Frontal cortex (tissue), 4 donors: ENCODE measurements around the gene C6orf89. TPM values are rescaled to one million over a fixed set of nuclear protein-coding genes. Genes with fewer than 3 reads are reported as not detected.

Experiments used
- DNase-seq, 2 donors: peaks; one replicate each; pipeline ENCODE4 v3.0.0; 2012; ENCODE audit warnings: low spot score in 2 of 2
- FAIRE-seq: peaks from 2 replicates; lab custom pipeline; 2012; peaks lifted over from hg19 to GRCh38; lab: Jason Lieb, UNC
- total RNA-seq: library from RNA; depleted of rRNA; stranded (reverse); fragments of >200 nt; gene quantifications from one replicate; pipeline ENCODE4 v1.2.3, GENCODE V29; 2014
- donor health status: control.
- donor health status: control.
- donor health status: control.

The C6orf89 gene, protein sequence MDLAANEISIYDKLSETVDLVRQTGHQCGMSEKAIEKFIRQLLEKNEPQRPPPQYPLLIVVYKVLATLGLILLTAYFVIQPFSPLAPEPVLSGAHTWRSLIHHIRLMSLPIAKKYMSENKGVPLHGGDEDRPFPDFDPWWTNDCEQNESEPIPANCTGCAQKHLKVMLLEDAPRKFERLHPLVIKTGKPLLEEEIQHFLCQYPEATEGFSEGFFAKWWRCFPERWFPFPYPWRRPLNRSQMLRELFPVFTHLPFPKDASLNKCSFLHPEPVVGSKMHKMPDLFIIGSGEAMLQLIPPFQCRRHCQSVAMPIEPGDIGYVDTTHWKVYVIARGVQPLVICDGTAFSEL
- total RNA-seq = 28.9 TPM

DNA sequence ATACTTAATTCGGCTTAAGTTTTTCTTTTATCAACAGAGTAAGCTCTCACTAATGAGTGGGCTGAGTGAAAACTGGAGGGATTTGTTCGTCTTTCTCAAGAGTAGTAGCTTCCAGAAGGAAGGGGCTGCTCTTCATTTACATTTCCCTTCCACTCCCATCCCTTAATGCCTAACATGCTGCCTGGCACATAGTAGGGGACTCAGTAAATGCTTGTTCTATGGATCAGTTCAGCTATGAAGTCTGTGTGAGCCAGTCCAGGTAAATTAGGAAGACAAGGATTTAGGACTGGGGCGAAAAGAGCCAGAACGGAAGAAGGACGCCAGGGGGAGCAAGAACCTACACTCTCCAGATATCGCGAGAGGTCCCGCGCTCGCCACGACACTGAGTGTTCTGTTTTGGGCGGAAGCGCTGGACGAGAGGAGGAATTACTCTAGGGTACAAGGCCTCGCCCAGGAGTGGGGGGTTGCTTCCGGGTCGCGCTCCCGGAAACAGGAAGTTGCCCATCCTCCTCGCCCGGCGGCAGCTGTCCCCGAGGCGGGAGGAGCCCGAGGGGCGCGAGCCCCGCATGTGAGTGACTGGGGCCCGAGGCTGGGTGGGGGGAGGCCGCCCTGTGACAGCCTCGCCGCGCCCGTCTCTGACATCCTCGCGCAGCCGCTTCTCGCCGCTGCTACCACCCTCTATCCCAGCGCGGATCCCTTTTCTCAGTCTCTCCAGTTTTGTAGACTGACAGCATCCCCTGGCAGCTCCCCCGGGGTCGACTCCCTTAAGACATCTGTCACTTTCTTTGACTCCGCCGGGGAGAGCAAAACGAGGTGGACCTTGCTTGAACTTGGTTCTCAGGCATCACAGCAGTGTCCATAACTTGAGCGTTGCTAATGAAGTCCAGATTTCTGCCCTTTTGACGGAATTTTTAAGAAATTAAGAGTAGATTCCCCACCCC, at the start of gene C6orf89:
TSS of gene C6orf89 (plus strand) at position 492 of the 941 bp plus-strand sequence. CDS start 13,493 bp downstream, outside the sequence.
- DNase-seq (peak; percentile 87 to 91), FAIRE-seq (peak; percentile 43)

DNA sequence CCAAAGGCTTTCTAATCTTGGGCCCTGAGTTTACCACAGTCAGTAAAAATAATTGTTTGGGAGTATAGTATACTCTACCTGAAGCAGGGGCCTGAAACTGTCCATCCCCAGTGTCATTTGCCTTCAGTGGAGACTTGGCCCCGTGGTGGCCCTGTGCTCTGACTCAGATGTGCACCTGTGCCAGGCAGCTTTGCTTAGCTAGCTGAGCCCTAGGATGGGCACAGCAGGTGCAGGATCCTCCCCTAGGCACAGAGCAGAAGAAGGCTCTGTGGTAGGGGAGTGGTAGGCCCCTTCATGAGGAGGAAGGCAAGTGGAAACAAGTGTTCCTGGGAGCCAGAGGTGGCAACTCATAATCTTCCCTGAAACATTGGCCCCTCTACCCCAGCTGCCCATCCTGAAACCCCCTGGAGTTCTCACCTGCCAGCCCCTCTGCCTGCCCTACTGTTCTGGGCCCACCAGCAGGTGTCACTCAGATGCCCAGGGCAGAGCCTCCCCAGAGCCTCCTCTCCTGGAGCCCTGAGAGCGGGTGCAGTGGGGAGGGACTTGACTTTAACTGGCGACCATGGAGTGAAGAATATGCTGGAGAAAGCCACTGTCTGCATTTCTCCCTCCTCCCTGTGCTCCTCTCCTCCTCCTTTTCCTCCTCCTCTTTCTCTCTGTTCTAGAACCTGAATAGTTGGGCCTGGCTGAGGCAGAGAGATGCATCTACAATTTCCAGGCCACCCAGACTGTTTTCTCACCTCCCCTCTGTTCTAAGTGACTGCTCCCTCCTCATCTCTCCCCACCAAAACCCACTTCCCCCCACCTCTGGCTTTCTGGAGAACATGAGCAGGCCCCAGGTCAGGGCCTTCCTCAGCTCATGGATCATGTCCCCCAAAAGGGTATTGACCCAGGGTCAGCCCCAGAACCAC, 49.4 kb upstream of the C6orf89 start:
- no peak for FAIRE-seq
- no peak for DNase-seq

DNA sequence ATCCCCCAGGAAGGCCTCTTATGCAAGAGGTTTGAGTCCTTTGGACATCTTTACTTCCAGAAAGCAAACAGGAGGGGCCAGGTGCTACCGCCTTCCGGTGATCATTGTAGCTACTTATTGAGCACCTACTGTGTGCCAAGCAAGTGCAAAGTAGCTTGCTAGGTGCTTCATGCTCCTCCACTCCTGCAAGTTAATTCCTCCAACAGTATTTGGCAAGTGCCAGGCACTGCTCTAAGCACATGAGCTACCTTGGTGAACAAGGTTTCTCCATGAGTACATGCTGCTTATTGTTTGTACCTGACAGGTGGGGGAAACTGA, 48.8 kb upstream of the C6orf89 start:
- DNase-seq (no peak), FAIRE-seq (no peak)

DNA sequence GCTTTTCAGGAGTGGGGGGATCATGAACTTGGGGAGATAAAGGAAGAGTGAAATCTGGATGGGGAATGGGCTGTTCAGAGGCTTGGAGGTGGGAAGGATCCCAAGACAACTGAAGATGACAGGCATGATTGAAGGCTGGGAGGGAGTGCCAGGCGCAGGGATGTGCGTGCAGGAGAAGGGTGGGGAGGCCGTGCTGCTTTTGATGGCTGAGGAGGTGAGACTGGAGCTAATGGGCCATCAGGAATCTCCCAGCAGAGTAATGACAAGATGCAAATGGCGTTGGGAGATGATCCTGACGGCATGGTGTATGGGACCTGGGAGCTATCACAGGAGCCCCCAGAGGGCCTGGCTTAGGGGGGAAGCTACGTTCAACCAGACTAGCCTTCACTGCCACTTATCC, 48.1 kb upstream of the C6orf89 start:
- DNase-seq (no peak), FAIRE-seq (no peak)

DNA sequence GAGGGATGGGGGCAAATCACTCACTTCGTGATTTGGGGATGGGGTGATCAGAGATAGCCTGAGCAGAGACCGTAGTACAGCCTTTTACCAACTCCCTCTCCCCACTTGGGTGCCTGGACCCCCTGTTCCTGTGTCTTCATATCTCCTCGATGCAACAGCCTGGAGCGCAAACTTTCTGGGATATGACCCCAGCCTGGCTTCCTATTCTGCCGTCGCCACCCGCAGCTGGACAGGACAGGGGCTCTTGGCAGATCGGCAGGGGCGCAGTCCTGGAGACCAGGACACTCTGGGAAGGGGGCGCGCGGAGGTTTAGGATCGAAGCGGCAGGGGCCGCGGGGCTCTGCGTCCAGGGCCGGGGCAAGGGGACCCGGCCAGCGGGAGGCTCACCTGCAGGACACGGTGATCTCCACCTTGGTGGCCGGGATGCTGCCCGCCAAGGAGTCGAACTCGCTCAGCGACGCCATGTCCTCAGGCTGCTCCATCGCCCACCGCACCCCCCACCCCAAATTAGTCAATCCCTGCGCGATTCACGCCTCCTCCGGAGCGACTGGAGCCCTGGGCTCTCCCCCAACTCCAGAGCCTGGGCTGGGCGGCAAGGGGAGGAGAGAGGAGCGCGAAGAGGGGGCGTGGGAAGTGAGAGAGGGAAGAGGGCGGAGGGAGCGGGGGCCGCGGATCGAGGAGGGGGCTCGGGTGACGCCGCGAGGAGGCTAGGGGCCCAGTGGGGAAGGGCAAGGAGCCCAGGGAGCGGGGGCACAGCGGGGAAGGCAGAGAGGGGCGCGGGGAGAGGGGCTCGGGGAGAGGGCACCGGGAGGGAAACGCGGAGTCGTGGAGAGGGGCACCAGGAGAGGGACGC, 46.6 kb upstream of the C6orf89 start, which contains the start of gene CPNE5:
TSS of gene CPNE5 (minus strand) at position 549 of the 853 bp plus-strand sequence. CDS start at position 482, 67 bp downstream.
- no peak for FAIRE-seq
- peak; percentile 22 to 56 for DNase-seq

DNA sequence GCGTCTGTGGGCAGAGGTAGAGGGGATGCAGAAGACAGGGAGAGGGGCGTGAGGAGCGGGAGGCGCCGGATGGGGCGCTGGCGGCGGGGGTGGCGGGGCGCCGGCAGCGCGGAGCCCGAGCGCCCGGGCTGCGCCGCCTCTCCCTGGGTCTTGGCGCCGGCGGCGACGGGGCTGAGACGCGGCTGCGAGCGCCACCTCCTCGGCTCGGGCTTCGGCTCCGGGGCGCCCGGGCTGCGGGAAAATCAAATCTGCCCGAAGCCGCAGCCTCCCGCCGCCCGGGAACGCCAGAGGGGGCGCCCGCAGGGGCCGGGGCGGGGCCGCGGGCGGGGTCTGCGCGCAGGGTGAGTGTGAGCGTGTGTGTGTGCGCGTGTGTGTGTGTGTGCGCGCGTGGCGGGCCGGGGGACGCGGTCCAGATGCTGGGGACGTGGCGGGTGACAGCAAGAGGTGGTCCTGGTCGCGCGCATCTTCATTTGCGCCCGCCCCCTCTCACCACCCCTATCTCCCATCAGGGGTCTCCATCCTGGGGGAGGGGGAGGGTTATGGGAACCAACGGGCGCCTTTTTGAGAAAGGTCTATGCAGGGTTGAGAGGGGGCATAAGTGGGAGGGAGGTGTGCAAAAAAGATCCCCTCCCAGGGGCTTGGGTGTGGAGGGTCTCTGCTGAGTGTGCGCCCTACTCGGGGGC, 45.9 kb upstream of the C6orf89 start:
- FAIRE-seq = no peak
- DNase-seq = peak; percentile 62 to 68

DNA sequence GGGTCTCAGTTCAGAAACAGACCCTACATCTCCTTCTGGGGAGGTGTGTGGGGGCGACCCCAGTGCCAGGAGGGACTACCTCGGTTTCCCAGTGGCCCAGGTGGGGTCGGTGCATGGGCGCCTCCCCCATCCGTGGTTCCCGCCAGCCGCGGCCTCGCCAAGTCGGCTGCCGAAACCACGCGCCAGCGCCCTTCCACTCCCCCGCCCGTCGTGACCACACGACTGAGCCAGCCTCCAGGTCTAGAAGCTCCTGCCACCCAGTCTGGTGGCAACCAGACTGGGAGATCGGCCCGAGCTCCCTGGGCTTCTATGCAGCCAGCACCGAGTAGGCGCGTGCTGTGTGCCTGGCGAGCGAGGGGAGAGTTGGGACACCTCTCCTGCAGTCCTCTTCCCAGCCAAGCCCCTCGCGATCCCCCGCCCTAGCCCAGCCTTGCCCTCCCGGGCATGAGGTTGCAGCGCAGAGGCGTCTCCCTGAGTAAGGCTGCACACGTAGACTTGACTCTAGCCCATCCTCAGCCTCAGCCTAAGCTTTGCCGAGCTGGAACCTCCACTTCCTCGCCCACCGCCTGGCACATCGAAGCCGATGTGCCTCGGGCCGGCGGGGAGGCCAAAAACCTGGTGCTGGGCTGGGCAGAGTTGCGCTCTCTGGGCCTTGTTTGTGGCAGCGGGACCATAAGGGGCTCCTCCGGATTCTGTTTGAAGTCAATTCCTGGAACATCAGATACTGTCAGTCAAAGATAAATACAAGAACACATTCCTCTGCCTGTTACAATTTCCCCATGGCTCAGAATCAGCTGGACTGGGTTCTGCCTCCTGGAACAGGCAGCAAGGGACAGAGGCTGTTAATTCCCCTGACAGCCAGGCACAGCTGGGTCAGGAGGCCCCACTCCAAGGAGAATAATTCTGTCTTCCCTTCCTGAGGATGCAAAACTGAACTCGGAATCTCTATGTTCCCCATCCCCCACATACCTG, 45.0 kb upstream of the C6orf89 start:
- DNase-seq (peak in 1 of 2 donors; percentile 40), FAIRE-seq (no peak)

DNA sequence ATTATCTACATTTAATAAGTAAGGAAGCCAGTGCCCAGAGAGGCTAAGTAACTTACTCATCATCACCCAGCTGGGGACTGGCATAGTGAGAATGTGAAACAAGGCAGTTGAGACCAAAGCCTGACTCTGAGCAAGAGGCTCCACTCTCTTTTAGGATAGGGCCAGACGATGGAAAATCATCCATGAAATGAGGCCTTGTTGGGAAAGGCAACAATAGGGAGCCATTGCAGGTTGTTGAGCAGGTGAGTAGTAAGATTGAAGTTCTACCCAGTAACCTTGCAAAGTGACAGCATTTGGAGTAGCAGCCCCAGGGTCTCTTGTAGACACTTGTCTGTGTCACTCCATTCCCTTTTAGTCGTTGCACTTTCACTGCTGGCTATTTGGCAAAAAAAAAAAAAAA, 44.0 kb upstream of the C6orf89 start:
- DNase-seq = no peak
- FAIRE-seq = no peak

DNA sequence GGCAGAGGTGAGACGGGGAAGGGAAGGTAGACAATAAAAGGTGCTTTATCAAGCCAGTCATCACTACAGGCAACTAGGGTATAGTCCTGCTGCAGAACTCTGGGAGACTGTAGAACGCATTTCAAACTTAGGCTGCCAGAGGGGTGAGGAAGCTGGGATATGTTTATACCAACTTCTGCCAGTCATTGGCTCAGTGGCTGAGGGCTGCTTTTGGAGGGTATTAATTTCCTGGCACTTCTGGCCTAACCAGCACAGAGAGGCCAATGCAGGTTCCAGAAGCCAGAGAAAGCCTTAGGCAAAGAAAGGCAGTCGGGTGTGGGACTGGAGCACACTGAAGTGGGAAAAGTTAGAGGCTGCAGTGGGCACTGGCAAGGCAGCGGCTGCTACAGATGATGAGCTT, 42.6 kb upstream of the C6orf89 start:
- FAIRE-seq (no peak), DNase-seq (no peak)

DNA sequence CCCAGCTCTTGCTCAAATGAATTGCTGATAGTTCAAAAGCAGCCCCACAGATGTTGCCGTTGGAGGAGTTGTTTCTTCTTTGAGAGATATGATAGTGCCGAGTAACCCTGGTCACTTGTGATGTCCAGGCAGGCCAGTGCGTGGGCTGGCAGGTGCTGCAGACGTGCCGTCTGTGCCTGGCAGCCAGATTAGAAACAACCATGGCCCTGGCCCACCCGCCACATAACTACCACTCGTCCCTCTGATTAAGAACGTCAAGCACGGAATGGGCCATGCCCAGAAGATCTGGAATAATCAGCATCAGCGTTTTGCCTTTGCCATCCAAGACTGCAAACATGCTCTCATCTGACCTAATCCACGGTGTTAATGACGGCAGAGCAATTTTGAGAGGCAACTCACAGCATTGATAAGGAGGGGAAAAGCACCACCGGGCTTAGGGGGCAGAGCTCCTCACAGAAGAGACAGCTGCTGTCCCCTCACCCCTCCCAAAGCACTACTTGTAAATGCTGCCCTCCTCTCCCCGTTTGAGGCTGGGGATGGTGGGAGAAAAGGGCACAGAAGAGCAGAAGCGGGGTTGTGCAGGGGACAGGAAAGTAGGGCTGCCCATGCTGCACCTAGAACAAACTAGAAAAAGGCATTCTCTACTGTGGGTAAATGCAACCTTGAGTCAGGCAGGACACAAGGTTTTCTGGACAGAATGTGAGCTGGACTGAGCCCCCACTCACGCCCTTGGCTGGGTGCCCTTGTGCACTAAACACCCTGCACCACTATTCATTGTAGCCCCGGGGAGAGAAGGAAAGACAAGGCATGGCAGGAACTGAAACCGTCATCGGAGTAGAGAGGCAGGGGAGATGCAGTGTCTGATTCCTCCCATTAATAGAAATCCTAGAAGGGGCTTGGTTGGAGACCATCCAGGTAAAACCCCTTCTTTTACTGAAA, 41.3 kb upstream of the C6orf89 start:
- FAIRE-seq (no peak), DNase-seq (no peak)

DNA sequence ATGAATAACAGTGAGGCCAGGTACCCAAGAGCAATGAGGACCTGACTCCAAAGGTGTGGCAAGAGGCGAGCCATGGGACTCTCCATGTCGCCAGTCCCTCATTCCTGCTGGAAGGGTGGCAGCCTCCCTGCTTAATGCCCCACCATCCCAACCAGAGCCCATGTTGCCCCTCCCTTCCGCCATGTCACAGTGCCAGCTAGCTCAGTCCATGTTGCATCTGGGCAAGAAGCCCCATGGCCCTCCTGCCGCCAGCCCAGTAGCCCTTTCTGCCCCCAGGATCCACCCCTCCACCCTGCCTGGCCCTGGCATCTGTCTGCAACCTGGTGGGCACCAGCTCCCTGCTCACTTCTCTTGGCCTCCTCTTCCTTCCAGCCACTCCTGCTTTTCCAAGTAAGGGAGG, 40.5 kb upstream of the C6orf89 start:
- FAIRE-seq = no peak
- no peak for DNase-seq

DNA sequence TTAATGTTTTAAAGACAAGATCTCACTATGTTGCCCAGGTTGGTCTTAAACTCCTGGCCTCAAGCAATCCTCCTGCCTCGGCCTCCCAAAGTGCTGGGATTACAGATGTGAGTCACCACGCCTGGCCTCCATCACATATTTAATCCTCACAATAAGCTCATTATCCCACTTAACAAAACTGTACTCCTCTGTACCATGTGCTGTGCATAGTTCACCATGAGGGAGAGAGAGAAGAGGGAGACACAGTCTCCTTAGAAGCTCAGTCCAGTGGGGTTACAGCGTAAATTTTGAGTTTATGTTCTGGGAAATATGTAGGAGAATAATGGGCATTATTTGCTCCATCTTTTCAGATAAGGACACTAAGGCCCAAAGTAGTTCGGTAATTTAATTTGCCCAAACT, 38.6 kb upstream of the C6orf89 start:
- no peak for FAIRE-seq
- no peak for DNase-seq

DNA sequence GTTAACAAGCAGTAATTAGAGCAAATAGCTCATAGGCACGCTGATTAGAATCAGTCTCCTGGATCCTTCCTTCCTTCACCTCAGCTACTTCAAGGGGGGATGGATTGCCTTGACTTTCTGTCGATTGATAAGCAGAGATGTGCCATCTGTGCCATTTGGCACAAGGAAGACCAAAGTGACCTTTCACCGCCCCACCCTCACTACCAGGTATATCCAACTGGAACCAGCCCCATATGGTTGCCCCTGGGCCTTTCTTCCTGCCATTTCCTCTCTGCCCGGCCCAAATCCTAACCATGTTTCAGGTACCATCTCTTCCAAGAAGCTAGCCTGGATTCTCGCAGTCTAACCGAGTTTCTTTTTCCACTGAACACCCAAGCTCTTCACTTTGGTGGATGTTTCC, 37.8 kb upstream of the C6orf89 start:
- FAIRE-seq (no peak), DNase-seq (no peak)

DNA sequence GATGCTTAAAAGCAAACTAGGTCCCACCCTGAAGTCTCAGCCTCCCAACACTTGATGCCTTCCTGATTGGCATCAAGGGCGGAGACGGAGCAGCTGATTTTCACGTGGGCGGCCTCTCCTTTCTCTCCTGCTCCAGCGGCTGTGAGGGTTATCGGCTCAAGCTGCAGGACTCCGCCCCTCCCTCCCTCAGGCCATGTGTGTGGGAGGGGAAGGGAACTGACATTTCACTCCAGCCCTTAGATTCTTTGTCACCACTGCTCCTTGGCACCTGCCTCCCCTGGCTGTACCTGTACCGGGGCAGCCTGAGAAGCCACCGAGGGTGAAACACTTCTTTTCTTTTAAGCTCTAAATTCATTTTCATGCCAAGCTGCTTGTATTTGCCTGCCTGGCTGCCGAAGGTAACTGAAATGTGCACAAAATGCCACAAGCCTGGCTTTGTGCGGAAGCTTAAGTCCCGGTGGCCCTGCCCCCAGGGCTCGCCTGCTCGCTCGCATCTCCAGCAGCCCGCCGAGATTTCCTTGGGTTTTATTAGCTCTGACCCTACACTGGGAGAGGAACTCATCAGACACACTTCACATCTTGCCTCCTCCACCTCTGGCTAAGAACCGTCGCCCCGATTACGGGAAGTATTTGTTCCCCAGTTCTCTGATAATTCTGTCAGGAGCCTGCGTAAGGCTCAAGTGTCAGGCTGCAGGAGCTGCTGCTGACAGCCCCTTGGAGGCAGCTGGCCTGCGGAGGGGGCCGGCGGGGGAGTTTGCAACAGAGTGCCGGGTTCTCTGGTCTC, 36.9 kb upstream of the C6orf89 start:
- DNase-seq (no peak), FAIRE-seq (no peak)

DNA sequence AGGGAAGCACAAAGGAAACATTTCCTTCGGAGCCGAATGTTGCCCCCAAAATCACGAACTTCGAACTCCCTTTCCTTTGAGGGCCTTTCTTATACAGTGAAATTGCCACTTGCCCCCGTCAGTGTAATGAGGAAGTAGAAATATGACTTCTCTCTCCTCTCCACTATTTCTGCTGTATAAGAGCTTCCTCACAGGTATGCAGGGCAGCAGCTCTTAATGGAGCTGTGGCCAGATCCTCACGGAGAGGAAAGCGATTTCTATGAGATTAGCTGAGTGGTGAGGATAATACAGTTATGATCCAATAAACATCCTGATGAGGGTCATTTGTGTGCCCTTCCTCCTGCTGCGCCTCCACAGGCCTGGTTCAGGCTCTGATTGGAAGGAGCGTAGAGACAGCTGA, 35.7 kb upstream of the C6orf89 start:
- DNase-seq (no peak), FAIRE-seq (no peak)
